HCT116 (cell line): ENCODE data around the gene JCAD. TPM values are rescaled to one million over a fixed set of nuclear protein-coding genes. Genes with fewer than 3 reads are reported as not detected.

Source experiments
- ATAC-seq: fragments of 200-7000 bp; cut with Tn5 transposase; 2 replicates; pipeline ENCODE4 v1.9.1; 2020; ENCODE audit warnings: mild to moderate bottlenecking, moderate library complexity
- BruUV-seq: library from RNA; stranded (reverse); fragments of 400-500 nt; replicated peaks from 2 replicates; lab custom pipeline; 2021; lab: Mats Ljungman, UMichigan
- CTCF ChIA-PET: fragments of 300-600 bp; sonication (Branson Sonifier 250); formaldehyde crosslinking; loops from one replicate; lab custom pipeline; 2021; ENCODE audit warnings: antibody characterized with exemption; lab: Charles Lee
- POLR2A ChIA-PET: fragments of 300-600, 350-600 bp; sonication (Branson Sonifier 250); formaldehyde crosslinking; loops from one replicate; lab custom pipeline; 2021; ENCODE audit warnings: antibody characterized with exemption; lab: Charles Lee
- RAD21 ChIA-PET, 2 experiments: fragments of 300-600 bp; sonication (Branson Sonifier 250); formaldehyde crosslinking; loops; one replicate each; lab custom pipeline; 2023; ENCODE audit warnings: low total read pairs in 2 of 2; ENCODE audit not compliant: uncharacterized antibody in 2 of 2, unreplicated experiment in 2 of 2, low non-redundant PET in 1 of 2; lab: Charles Lee
- DNase-seq: peaks from one replicate; pipeline ENCODE4 v3.0.0-alpha.2; 2010; ENCODE audit warnings: low read depth, low spot score
- H2AFZ ChIP-seq: fragments of 200-600 bp; shearing (Covaris generic), sonication (generic); 2 replicates; pipeline ENCODE4 v1.6.1; 2017; ENCODE audit warnings: low read depth, mixed run types, mixed read lengths, antibody characterized with exemption, low read length; ENCODE audit not compliant: poor library complexity, severe bottlenecking
- H3K27ac ChIP-seq: 2 replicates; pipeline ENCODE4 v1.5.1; 2012; ENCODE audit warnings: low read depth, low read length
- H3K27me3 ChIP-seq: fragments of 200-600 bp; sonication (generic); 2 replicates; pipeline ENCODE4 v1.6.1; 2016; ENCODE audit warnings: mixed run types, low read length, mixed read lengths; ENCODE audit not compliant: insufficient read depth
- H3K36me3 ChIP-seq, 2 experiments: fragments of 200-500 bp in 1 of 2; fragments of 200-600 bp in 1 of 2; sonication (Bioruptor generic) in 1 of 2; sonication (generic) in 1 of 2; 2 replicates each; pipeline versions ENCODE4 v1.5.1 to v1.6.1; 2014 to 2016; ENCODE audit warnings: low read length in 2 of 2, inconsistent platforms in 1 of 2, mixed read lengths in 1 of 2, mixed run types in 1 of 2; ENCODE audit not compliant: insufficient read depth in 2 of 2, control insufficient read depth in 1 of 2
- H3K4me1 ChIP-seq, 2 experiments: fragments of 200-600 bp in 1 of 2; sonication (generic) in 1 of 2; 2 replicates each; pipeline versions ENCODE4 v1.5.1 to v1.6.1; 2012 to 2017; ENCODE audit warnings: low read length in 2 of 2, inconsistent platforms in 1 of 2, mild to moderate bottlenecking in 1 of 2, mixed read lengths in 1 of 2, mixed run types in 1 of 2, moderate library complexity in 1 of 2; ENCODE audit not compliant: insufficient read depth in 2 of 2, control insufficient read depth in 1 of 2
- H3K4me2 ChIP-seq: fragments of 200-600 bp; sonication (generic); 2 replicates; pipeline ENCODE4 v1.6.1; 2017; ENCODE audit warnings: mixed run types, low read length, mixed read lengths
- H3K4me3 ChIP-seq, 2 experiments: fragments of 200-600 bp in 1 of 2; sonication (generic) in 1 of 2; replicated peaks in 1 of 2; 2 replicates each; pipeline ENCODE4 v1.5.1; 2011 to 2016; ENCODE audit warnings: low read length in 2 of 2, control low read depth in 1 of 2, low read depth in 1 of 2, mild to moderate bottlenecking in 1 of 2, mixed read lengths in 1 of 2, mixed run types in 1 of 2
- H3K79me2 ChIP-seq: fragments of 200-600 bp; sonication (generic); 2 replicates; pipeline ENCODE4 v1.6.1; 2017; ENCODE audit warnings: mild to moderate bottlenecking, mixed run types, low read length, moderate library complexity, mixed read lengths; ENCODE audit not compliant: insufficient read depth
- H3K9ac ChIP-seq: fragments of 200-600 bp; sonication (generic); 2 replicates; pipeline ENCODE4 v1.6.1; 2016; ENCODE audit warnings: low read length, mixed read lengths
- H3K9me2 ChIP-seq: fragments of 200-600 bp; sonication (generic), shearing (Covaris generic); 2 replicates; pipeline ENCODE4 v1.6.1; 2017; ENCODE audit warnings: mixed run types, mild to moderate bottlenecking, moderate library complexity; ENCODE audit not compliant: insufficient read depth
- H3K9me3 ChIP-seq, 2 experiments: fragments of 200-500 bp in 1 of 2; fragments of 200-600 bp in 1 of 2; sonication (Bioruptor generic) in 1 of 2; sonication (generic) in 1 of 2; 2 replicates each; pipeline ENCODE4 v1.6.1; 2014 to 2017; ENCODE audit warnings: low read length in 2 of 2, mixed read lengths in 2 of 2, inconsistent platforms in 1 of 2, low read depth in 1 of 2, mild to moderate bottlenecking in 1 of 2, mixed run types in 1 of 2, moderate library complexity in 1 of 2; ENCODE audit not compliant: control insufficient read depth in 1 of 2, insufficient read depth in 1 of 2
- H4K20me1 ChIP-seq: fragments of 200-600 bp; sonication (generic), shearing (Covaris generic); 2 replicates; pipeline ENCODE4 v1.6.1; 2017; ENCODE audit warnings: mixed run types, mild to moderate bottlenecking, moderate library complexity; ENCODE audit not compliant: insufficient read depth
- CEBPB ChIP-seq: IDR thresholded peaks from 2 replicates; pipeline ENCODE4 v1.6.1; 2012; ENCODE audit warnings: low read depth
- EGR1 ChIP-seq: IDR thresholded peaks from 2 replicates; pipeline ENCODE4 v1.6.1; 2012; ENCODE audit warnings: low read depth
- ELF1 ChIP-seq: IDR thresholded peaks from 2 replicates; pipeline ENCODE4 v1.6.1; 2012; ENCODE audit warnings: low read depth, borderline replicate concordance
- FOSL1 ChIP-seq: IDR thresholded peaks from 2 replicates; pipeline ENCODE4 v1.6.1; 2012; ENCODE audit warnings: low read depth
- JUND ChIP-seq: IDR thresholded peaks from 2 replicates; pipeline ENCODE4 v1.6.1; 2012
- POLR2A ChIP-seq: IDR thresholded peaks from 2 replicates; pipeline ENCODE4 v1.7.0; 2011; ENCODE audit warnings: borderline replicate concordance; ENCODE audit not compliant: insufficient read depth, insufficient read length; ENCODE audit errors: extremely low read depth
- RAD21 ChIP-seq: IDR thresholded peaks from 2 replicates; pipeline ENCODE4 v1.6.1; 2012; ENCODE audit warnings: low read depth, mild to moderate bottlenecking
- SIN3A ChIP-seq: IDR thresholded peaks from 2 replicates; pipeline ENCODE4 v1.6.1; 2012; ENCODE audit warnings: low read depth
- SP1 ChIP-seq: IDR thresholded peaks from 2 replicates; pipeline ENCODE4 v1.6.1; 2012; ENCODE audit warnings: low read depth
- SRF ChIP-seq: IDR thresholded peaks from 2 replicates; pipeline ENCODE4 v1.6.1; 2012; ENCODE audit warnings: low read depth
- TCF7L2 ChIP-seq: IDR thresholded peaks from 2 replicates; pipeline ENCODE4 v1.7.0; 2011; ENCODE audit warnings: borderline replicate concordance, inconsistent platforms; ENCODE audit not compliant: insufficient read depth, insufficient read length; ENCODE audit errors: extremely low read depth
- ZFX ChIP-seq: fragments of 450-650 bp; IDR thresholded peaks from 2 replicates; pipeline ENCODE4 v1.6.1; 2017
- intact Hi-C: fragments of 100-400 bp; cut with micrococcal nuclease; formaldehyde crosslinking; loops from 2 replicates; pipeline ENCODE4 v1.10.0; 2022
- total RNA-seq: library from RNA; stranded (reverse); gene quantifications from one replicate; pipeline ENCODE4 v1.2.1, GENCODE V29; 2021; ENCODE audit not compliant: unreplicated experiment
- TF ChIP-seq, protein P1 (sequence below): IDR thresholded peaks from 2 replicates; pipeline ENCODE4 v1.6.1; 2012
- TF ChIP-seq, protein P2 (sequence below): IDR thresholded peaks from 2 replicates; pipeline ENCODE4 v1.6.1; 2012
- TF ChIP-seq, protein P3 (sequence below): IDR thresholded peaks from 2 replicates; pipeline ENCODE4 v1.6.1; 2011; ENCODE audit warnings: mild to moderate bottlenecking, low read length, moderate library complexity; ENCODE audit not compliant: insufficient replicate concordance; ENCODE audit errors: extremely low read depth
- TF ChIP-seq, protein P4 (sequence below), 3 experiments: fragments of 200-600 bp in 1 of 3; sonication (generic) in 1 of 3; IDR thresholded peaks in 2 of 3; conservative IDR thresholded peaks in 1 of 3; 2 replicates each; pipeline ENCODE4 v1.5.1; 2012 to 2017; ENCODE audit warnings: low read depth in 2 of 3, low read length in 2 of 3, antibody characterized with exemption in 1 of 3, borderline replicate concordance in 1 of 3, control low read depth in 1 of 3, mild to moderate bottlenecking in 1 of 3, mixed read lengths in 1 of 3, mixed run types in 1 of 3, moderate library complexity in 1 of 3; ENCODE audit not compliant: insufficient read depth in 1 of 3

Gene JCAD
- total RNA-seq, 1 experiment from 2014 or later, result 17.5 TPM

DNA sequence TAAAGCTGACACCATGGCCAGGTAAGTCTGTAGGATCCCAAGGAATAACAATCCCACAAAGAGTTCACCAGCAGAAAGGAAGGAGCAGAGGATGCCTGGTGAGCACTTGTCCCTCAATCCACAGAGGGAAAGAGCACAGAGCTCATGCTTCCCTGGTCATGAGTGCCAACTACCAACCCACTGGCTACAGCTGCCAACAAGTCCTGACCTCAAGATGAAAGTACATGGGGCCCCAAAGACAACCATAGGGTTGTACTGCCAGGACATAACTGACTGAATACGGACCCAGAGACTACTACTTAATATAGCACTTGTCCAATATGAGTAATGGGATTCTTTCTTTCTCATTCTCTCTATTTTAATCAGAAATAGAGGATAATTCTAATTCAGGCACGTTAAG, 83.3 kb downstream of the JCAD start:
- Histone ChIP-seq H3K27me3 (no peaks in the 10 kb centered on the region), H3K9me3 (no peaks in the 10 kb centered on the region), H3K9ac (no peak overlapping the region), H3K36me3 (no peaks in the 10 kb centered on the region), H3K4me2 (no peak overlapping the region), H3K4me1 (no peaks in the 10 kb centered on the region), H3K27ac (no peak overlapping the region), H3K9me2 (no peaks in the 10 kb centered on the region), H4K20me1 (no peaks in the 10 kb centered on the region), H2AFZ (no peak overlapping the region), H3K4me3 (no peak overlapping the region), H3K79me2 (no peaks in the 10 kb centered on the region)
- intact Hi-C loops, result no loop called here
- RAD21 ChIA-PET, result no interaction called here
- CTCF ChIA-PET, result no interaction called here
- DNase-seq (no peak), ATAC-seq (no peak)
- BruUV-seq, result no TSS peak
- POLR2A ChIA-PET, result no interaction called here
- TF ChIP-seq CEBPB (no peak), RAD21 (no peak), FOSL1 (no peak), ZFX (no peak), SRF (no peak), SP1 (no peak), POLR2A (no peak), EGR1 (no peak), SIN3A (no peak), ELF1 (no peak), JUND (no peak), TCF7L2 (no peak)
- TF ChIP-seq, protein P1, sequence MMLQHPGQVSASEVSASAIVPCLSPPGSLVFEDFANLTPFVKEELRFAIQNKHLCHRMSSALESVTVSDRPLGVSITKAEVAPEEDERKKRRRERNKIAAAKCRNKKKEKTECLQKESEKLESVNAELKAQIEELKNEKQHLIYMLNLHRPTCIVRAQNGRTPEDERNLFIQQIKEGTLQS, result no peak
- TF ChIP-seq, protein P2, sequence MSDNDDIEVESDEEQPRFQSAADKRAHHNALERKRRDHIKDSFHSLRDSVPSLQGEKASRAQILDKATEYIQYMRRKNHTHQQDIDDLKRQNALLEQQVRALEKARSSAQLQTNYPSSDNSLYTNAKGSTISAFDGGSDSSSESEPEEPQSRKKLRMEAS, result no peak
- TF ChIP-seq, protein P3, sequence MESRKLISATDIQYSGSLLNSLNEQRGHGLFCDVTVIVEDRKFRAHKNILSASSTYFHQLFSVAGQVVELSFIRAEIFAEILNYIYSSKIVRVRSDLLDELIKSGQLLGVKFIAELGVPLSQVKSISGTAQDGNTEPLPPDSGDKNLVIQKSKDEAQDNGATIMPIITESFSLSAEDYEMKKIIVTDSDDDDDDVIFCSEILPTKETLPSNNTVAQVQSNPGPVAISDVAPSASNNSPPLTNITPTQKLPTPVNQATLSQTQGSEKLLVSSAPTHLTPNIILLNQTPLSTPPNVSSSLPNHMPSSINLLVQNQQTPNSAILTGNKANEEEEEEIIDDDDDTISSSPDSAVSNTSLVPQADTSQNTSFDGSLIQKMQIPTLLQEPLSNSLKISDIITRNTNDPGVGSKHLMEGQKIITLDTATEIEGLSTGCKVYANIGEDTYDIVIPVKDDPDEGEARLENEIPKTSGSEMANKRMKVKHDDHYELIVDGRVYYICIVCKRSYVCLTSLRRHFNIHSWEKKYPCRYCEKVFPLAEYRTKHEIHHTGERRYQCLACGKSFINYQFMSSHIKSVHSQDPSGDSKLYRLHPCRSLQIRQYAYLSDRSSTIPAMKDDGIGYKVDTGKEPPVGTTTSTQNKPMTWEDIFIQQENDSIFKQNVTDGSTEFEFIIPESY, result no peak
- TF ChIP-seq, protein P4, sequence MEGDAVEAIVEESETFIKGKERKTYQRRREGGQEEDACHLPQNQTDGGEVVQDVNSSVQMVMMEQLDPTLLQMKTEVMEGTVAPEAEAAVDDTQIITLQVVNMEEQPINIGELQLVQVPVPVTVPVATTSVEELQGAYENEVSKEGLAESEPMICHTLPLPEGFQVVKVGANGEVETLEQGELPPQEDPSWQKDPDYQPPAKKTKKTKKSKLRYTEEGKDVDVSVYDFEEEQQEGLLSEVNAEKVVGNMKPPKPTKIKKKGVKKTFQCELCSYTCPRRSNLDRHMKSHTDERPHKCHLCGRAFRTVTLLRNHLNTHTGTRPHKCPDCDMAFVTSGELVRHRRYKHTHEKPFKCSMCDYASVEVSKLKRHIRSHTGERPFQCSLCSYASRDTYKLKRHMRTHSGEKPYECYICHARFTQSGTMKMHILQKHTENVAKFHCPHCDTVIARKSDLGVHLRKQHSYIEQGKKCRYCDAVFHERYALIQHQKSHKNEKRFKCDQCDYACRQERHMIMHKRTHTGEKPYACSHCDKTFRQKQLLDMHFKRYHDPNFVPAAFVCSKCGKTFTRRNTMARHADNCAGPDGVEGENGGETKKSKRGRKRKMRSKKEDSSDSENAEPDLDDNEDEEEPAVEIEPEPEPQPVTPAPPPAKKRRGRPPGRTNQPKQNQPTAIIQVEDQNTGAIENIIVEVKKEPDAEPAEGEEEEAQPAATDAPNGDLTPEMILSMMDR (IDR thresholded peaks at IDR 0.05 in 2 of 3, conservative IDR thresholded peaks at IDR 0.05 in 1 of 3; ENCODE audit: borderline replicate concordance in 1 of 3, insufficient read depth in 1 of 3, low read depth in 2 of 3, low read length in 2 of 3), result no peak
